Measurements from ENCODE around the gene CUBN.
"Not testable (repeated sequence)": the region's sequence is repeated elsewhere in the genome, so short reads cannot be mapped to it uniquely, and the experiment has no call there.

DNA sequence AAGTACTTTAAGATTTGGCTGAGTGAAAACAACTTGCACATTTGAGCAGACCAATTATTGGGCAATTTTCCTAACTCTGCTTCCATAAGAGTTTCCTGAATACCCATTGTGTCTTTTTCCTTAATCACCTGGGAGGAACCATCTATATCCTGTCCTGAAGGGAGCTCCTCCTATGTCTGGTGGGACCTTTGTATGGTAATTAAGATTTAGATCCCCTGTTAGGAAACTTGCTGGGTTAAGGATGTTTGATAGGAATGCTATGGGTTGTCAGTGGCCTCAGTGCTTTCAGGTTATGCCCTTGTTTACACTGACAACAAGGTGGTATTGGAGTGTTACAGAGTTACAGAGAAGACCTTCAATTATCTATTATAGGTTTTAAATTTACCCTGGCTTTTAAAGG, 116.9 kb downstream of the CUBN start:
- not testable (repeated sequence) for TF ChIP-seq CTCF (IDR thresholded peaks at IDR 0.05 in 4 of 5, conservative IDR thresholded peaks at IDR 0.05 in 1 of 5); POLR2A (IDR thresholded peaks at IDR 0.05)

All from gastrocnemius medialis (tissue), 4 donors.